Endothelial cell of umbilical vein (primary cell): ENCODE results near the gene FAM3C. TPM values are rescaled to one million over a fixed set of nuclear protein-coding genes. Genes with fewer than 3 reads are reported as not detected.

Experiments
- BruUV-seq: library from RNA; stranded (reverse); fragments of 400-500 nt; replicated peaks from 2 replicates; lab custom pipeline; 2021; lab: Mats Ljungman, UMichigan
- CTCF ChIA-PET: fragments of 300-600, 350-600 bp; sonication (Branson Sonifier 250); formaldehyde crosslinking; loops from one replicate; lab custom pipeline; 2021; ENCODE audit warnings: antibody characterized with exemption, inconsistent platforms; lab: Charles Lee
- POLR2A ChIA-PET: fragments of 300-600, 350-600 bp; sonication (Branson Sonifier 250); formaldehyde crosslinking; loops from one replicate; lab custom pipeline; 2021; ENCODE audit warnings: antibody characterized with exemption, inconsistent platforms; lab: Charles Lee
- DNase-seq: peaks from one replicate; pipeline ENCODE4 v3.0.0-alpha.2; 2011; ENCODE audit warnings: low read depth, low spot score
- FAIRE-seq: peaks from 2 replicates; lab custom pipeline; 2011; peaks lifted over from hg19 to GRCh38; lab: Jason Lieb, UNC
- H2AFZ ChIP-seq: 2 replicates; pipeline ENCODE4 v1.6.0; 2012; ENCODE audit warnings: low read depth, low read length, control low read depth, inconsistent platforms
- H3K27ac ChIP-seq: 2 replicates; pipeline ENCODE4 v1.5.1; 2011; ENCODE audit warnings: low read depth, mild to moderate bottlenecking, control low read depth, low read length, moderate library complexity; ENCODE audit not compliant: insufficient read depth
- H3K27me3 ChIP-seq, 2 experiments: 2 replicates each; pipeline versions ENCODE4 v1.6.0 to v1.6.1; 2011; ENCODE audit warnings: low read length in 2 of 2, mixed read lengths in 1 of 2; ENCODE audit not compliant: control insufficient read depth in 2 of 2, insufficient read depth in 2 of 2
- H3K36me3 ChIP-seq, 2 experiments: 2 replicates in 1 of 2; 3 replicates in 1 of 2; pipeline ENCODE4 v1.5.1; 2011; ENCODE audit warnings: low read length in 2 of 2, mild to moderate bottlenecking in 1 of 2, moderate library complexity in 1 of 2; ENCODE audit not compliant: control insufficient read depth in 2 of 2, insufficient read depth in 2 of 2; ENCODE audit errors: extremely low read depth in 1 of 2
- H3K4me1 ChIP-seq: 3 replicates; pipeline ENCODE4 v1.5.1; 2011; ENCODE audit warnings: mild to moderate bottlenecking, low read length; ENCODE audit not compliant: control insufficient read depth, insufficient read depth; ENCODE audit errors: extremely low read depth
- H3K4me2 ChIP-seq: 2 replicates; pipeline ENCODE4 v1.6.1; 2011; ENCODE audit warnings: low read length, control low read depth, mixed read lengths; ENCODE audit not compliant: insufficient read depth
- H3K4me3 ChIP-seq, 3 experiments: fragments of 200-600 bp in 1 of 3; sonication (generic), shearing (Covaris generic) in 1 of 3; replicated peaks in 1 of 3; 2 replicates each; pipeline ENCODE4 v1.5.1; 2011 to 2016; ENCODE audit warnings: control low read depth in 3 of 3, low read length in 3 of 3, mild to moderate bottlenecking in 2 of 3, inconsistent platforms in 1 of 3, low read depth in 1 of 3, moderate library complexity in 1 of 3; ENCODE audit not compliant: insufficient read depth in 1 of 3
- H3K79me2 ChIP-seq: 2 replicates; pipeline ENCODE4 v1.6.0; 2012; ENCODE audit warnings: low read length, inconsistent platforms; ENCODE audit not compliant: control insufficient read depth, insufficient read depth
- H3K9ac ChIP-seq: replicated peaks from 2 replicates; pipeline ENCODE3; 2011; ENCODE audit warnings: low read length, control low read depth; ENCODE audit not compliant: insufficient read depth; ENCODE audit errors: extremely low read depth
- H3K9me1 ChIP-seq: replicated peaks from 3 replicates; pipeline ENCODE4 v1.6.0; 2011; ENCODE audit warnings: mild to moderate bottlenecking, low read length; ENCODE audit not compliant: control insufficient read depth, insufficient read depth; ENCODE audit errors: extremely low read depth
- H3K9me3 ChIP-seq: replicated peaks from 2 replicates; pipeline ENCODE4 v1.5.1; 2012; ENCODE audit warnings: low read length, inconsistent platforms; ENCODE audit not compliant: control insufficient read depth, insufficient read depth
- H4K20me1 ChIP-seq: replicated peaks from 2 replicates; pipeline ENCODE3; 2011; ENCODE audit warnings: mild to moderate bottlenecking, low read length; ENCODE audit not compliant: control insufficient read depth, insufficient read depth; ENCODE audit errors: extremely low read depth
- CTCF ChIP-seq, 2 donors: IDR thresholded peaks; 1 replicate in 1 of 2; 2 replicates in 1 of 2; pipeline ENCODE4 v1.5.1; 2011; ENCODE audit warnings: low read length in 2 of 2, mild to moderate bottlenecking in 2 of 2, moderate library complexity in 2 of 2, control low read depth in 1 of 2, inconsistent platforms in 1 of 2, low read depth in 1 of 2; ENCODE audit not compliant: insufficient read depth in 1 of 2; ENCODE audit errors: extremely low read depth in 1 of 2
- EZH2 ChIP-seq: IDR thresholded peaks from 2 replicates; pipeline ENCODE4 v1.6.1; 2012; ENCODE audit warnings: borderline replicate concordance, low read depth, mild to moderate bottlenecking, moderate library complexity, low read length, inconsistent platforms; ENCODE audit not compliant: severe bottlenecking
- FOS ChIP-seq: IDR thresholded peaks from 2 replicates; pipeline ENCODE4 v1.6.1; 2011; ENCODE audit warnings: mild to moderate bottlenecking, low read length, moderate library complexity, borderline replicate concordance; ENCODE audit not compliant: insufficient read depth
- GATA2 ChIP-seq: IDR thresholded peaks from 2 replicates; pipeline ENCODE4 v1.7.0; 2011; ENCODE audit warnings: low read depth, mild to moderate bottlenecking, moderate library complexity, mixed read lengths, low read length; ENCODE audit not compliant: insufficient read length, insufficient read depth
- JUN ChIP-seq: IDR thresholded peaks from 2 replicates; pipeline ENCODE4 v1.6.1; 2011; ENCODE audit warnings: borderline replicate concordance, low read depth; ENCODE audit not compliant: insufficient read length, insufficient read depth
- MAX ChIP-seq: IDR thresholded peaks from 2 replicates; pipeline ENCODE4 v1.6.1; 2011; ENCODE audit not compliant: insufficient read depth, insufficient read length
- MYC ChIP-seq: IDR thresholded peaks from one replicate; pipeline ENCODE4 v1.6.1; 2011; ENCODE audit warnings: mild to moderate bottlenecking, low read depth, low read length
- POLR2A ChIP-seq: IDR thresholded peaks from 2 replicates; pipeline ENCODE4 v1.6.1; 2012; ENCODE audit warnings: low read depth, mild to moderate bottlenecking, control low read depth, low read length
- POLR2AphosphoS5 ChIP-seq: IDR thresholded peaks from 2 replicates; pipeline ENCODE4 v1.6.1; 2012; ENCODE audit warnings: low read depth, mild to moderate bottlenecking, control low read depth, low read length, moderate library complexity; ENCODE audit not compliant: insufficient read depth
- dilution Hi-C: fragments of 300-500 bp; cut with MboI; formaldehyde crosslinking; loops from one replicate; pipeline ENCODE4 v1.15.0; 2019; ENCODE audit warnings: low sequenced_read_pairs; ENCODE audit not compliant: extremely low pct_ligation_motif_present
- intact Hi-C: fragments of 100-400 bp; cut with micrococcal nuclease; formaldehyde crosslinking; loops from one replicate; pipeline ENCODE4 v1.10.0; 2022
- polyA plus RNA-seq, 4 experiments: library from polyadenylated mRNA; depleted of rRNA in 3 of 4; stranded (reverse) in 3 of 4; unstranded in 1 of 4; fragments of >200 nt; gene quantifications; 2 replicates each; pipeline versions ENCODE4 v1.2.1 to v1.2.3, GENCODE V29; 2011 to 2012; ENCODE audit warnings: missing spikeins in 1 of 4
- total RNA-seq: library from RNA; stranded (reverse); gene quantifications from 2 replicates; pipeline ENCODE4 v1.2.3, GENCODE V29; 2021

FAM3C gene
- total and polyA plus RNA-seq, 2 donors (not counting 3 experiments of a cell fraction or from before 2014, with no cell fraction given), result 20.2 to 50.0 TPM

GRCh38 chr7:121385056-121385799 lies 10.9 kb downstream of the FAM3C start:
- Histone ChIP-seq H3K4me2 (no peak overlapping the region), H3K27me3 (no peaks in the 10 kb centered on the region), H3K9ac (no peak overlapping the region), H3K36me3 (no peaks in the 10 kb centered on the region), H3K79me2 (peaks cover 85% of the 10 kb centered on the region), H3K9me3 (no peaks in the 10 kb centered on the region), H2AFZ (no peak overlapping the region), H4K20me1 (peaks cover 3% of the 10 kb centered on the region), H3K9me1 (no peaks in the 10 kb centered on the region), H3K4me3 (no peak overlapping the region), H3K27ac (peak overlapping the region; percentile 16), H3K4me1 (peaks cover 23% of the 10 kb centered on the region)
- intact Hi-C loops (no loop called here), dilution Hi-C loops (no loop called here)
- POLR2A ChIA-PET, result interaction anchor here (0.6 to 1.7 kb wide), 2 partner anchors 11 to 1579 kb away, joined by 3 to 9 read pairs; partner anchors contain the start of gene FAM3C
- TF ChIP-seq MYC (no peak), MAX (no peak), EZH2 (no peak)
- DNase-seq (no peak), FAIRE-seq (no peak)
- CTCF ChIA-PET, result interaction anchor here (1.1 to 2.9 kb wide), 4 partner anchors 11 to 162 kb away, joined by 3 to 14 read pairs (median 6); partner anchors contain the start of gene FAM3C
- no TSS peak for BruUV-seq

GRCh38 chr7:121384265-121384664 lies 11.8 kb downstream of the FAM3C start:
- no peaks in the 10 kb centered on the region for H3K27me3 ChIP-seq
- intact Hi-C loops, result no loop called here
- dilution Hi-C loops, result no loop called here
- no peaks in the 10 kb centered on the region for H3K9me1 ChIP-seq
- DNase-seq (peak; percentile 33), FAIRE-seq (no peak)
- H2AFZ ChIP-seq, result no peak overlapping the region
- TF ChIP-seq EZH2 (no peak), POLR2AphosphoS5 (no peak), POLR2A (no peak), JUN (no peak), FOS (no peak), MYC (no peak), GATA2 (no peak), MAX (no peak), CTCF (IDR thresholded peaks at IDR 0.05; ENCODE audit: extremely low read depth in 1 of 2, insufficient read depth in 1 of 2, low read depth in 1 of 2, low read length in 2 of 2) (no peak)
- no TSS peak for BruUV-seq
- no peaks in the 10 kb centered on the region for H4K20me1 ChIP-seq
- H3K36me3 ChIP-seq, result no peaks in the 10 kb centered on the region
- no peaks in the 10 kb centered on the region for H3K9me3 ChIP-seq
- H3K79me2 ChIP-seq, result peaks cover 79% of the 10 kb centered on the region
- H3K9ac ChIP-seq, result no peak overlapping the region
- ChIA-PET POLR2A (interaction anchor here (2.1 kb wide), 1 partner anchor 11 kb away, joined by 9 read pairs; the partner anchor contains the start of gene FAM3C), CTCF (interaction anchor here (1.7 to 2.7 kb wide), 4 partner anchors 10 to 163 kb away, joined by 8 to 15 read pairs (median 12); partner anchors contain the start of gene FAM3C)
- H3K4me3 ChIP-seq, result no peak overlapping the region
- peaks cover 23% of the 10 kb centered on the region for H3K4me1 ChIP-seq
- H3K27ac ChIP-seq, result no peak overlapping the region
- no peak overlapping the region for H3K4me2 ChIP-seq
